Astrocyte of the cerebellum (primary cell): ENCODE data around the gene HMX2.

Experiments used
- DNase-seq: peaks from one replicate; pipeline ENCODE4 v3.0.0-alpha.2; 2011; ENCODE audit warnings: low read depth
- H3K4me3 ChIP-seq: 2 replicates; pipeline ENCODE4 v1.5.1; 2011; ENCODE audit warnings: mild to moderate bottlenecking, low read depth, low read length, moderate library complexity
- CTCF ChIP-seq: IDR thresholded peaks from 2 replicates; pipeline ENCODE4 v1.5.1; 2012; ENCODE audit warnings: low read length, low read depth, moderate library complexity, mild to moderate bottlenecking; ENCODE audit errors: missing control alignments
- in situ Hi-C: cut with HindIII; loops from 2 replicates; pipeline ENCODE4 v1.10.0; 2017; ENCODE audit warnings: low sequenced_read_pairs

HMX2 gene

GRCh38 chr10:123133541-123134342 is 14.2 kb upstream of the HMX2 start:
- in situ Hi-C loops, result no loop called here
- TF ChIP-seq CTCF, result no peak
- H3K4me3 ChIP-seq, result no peak overlapping the region
- DNase-seq, result no peak

GRCh38 chr10:123134343-123134914 is 13.5 kb upstream of the HMX2 start:
- in situ Hi-C loops, result no loop called here
- no peak for DNase-seq
- H3K4me3 ChIP-seq, result no peak overlapping the region
- TF ChIP-seq CTCF, result no peak

GRCh38 chr10:123134915-123135414 is 13.0 kb upstream of the HMX2 start:
- DNase-seq, result no peak
- TF ChIP-seq CTCF, result no peak
- in situ Hi-C loops, result no loop called here
- no peak overlapping the region for H3K4me3 ChIP-seq

- TF ChIP-seq CTCF, result no peak
- H3K4me3 ChIP-seq, result peak within 1 kb of the TSS; percentile 12
- DNase-seq, result no peak
- in situ Hi-C loops, result no loop called here
These were observed 12.4 kb upstream of the HMX2 start, which contains the start of gene HMX3 for GRCh38 chr10:123135415-123136141. HMX3 (plus strand) TSS chr10:123135970; CDS start chr10:123136051, 81 bp downstream.

- in situ Hi-C loops, result no loop called here
- DNase-seq, result no peak
- no peak for TF ChIP-seq CTCF
- H3K4me3 ChIP-seq, result no peak overlapping the region
These were observed 11.6 kb upstream of the HMX2 start for GRCh38 chr10:123136221-123136805.

- TF ChIP-seq CTCF, result no peak
- H3K4me3 ChIP-seq, result no peak overlapping the region
- in situ Hi-C loops, result no loop called here
- DNase-seq, result no peak
These were observed 10.9 kb upstream of the HMX2 start for GRCh38 chr10:123136806-123137642.
